H1 (cell line): ENCODE data around the gene AGAP3. TPM values are rescaled to one million over a fixed set of nuclear protein-coding genes. Genes with fewer than 3 reads are reported as not detected.

Experiments
- ASH2L ChIP-seq: fragments of 200-600, 300-600 bp; sonication (generic); IDR thresholded peaks from one replicate; pipeline ENCODE4 v1.7.1; 2017; ENCODE audit warnings: low read length
- CHD2 ChIP-seq: IDR thresholded peaks from 2 replicates; pipeline ENCODE4 v1.6.1; 2012; ENCODE audit warnings: low read length, improper control_type of control experiment
- EZH2 ChIP-seq: fragments of 200-600 bp; sonication (generic); IDR thresholded peaks from 2 replicates; pipeline ENCODE4 v1.7.1; 2012; ENCODE audit warnings: low read depth, mild to moderate bottlenecking, moderate library complexity, low read length, inconsistent platforms; ENCODE audit not compliant: severe bottlenecking
- HDAC2 ChIP-seq, 2 experiments: fragments of 300-600 bp in 1 of 2; sonication (generic) in 1 of 2; IDR thresholded peaks; 2 replicates each; pipeline ENCODE4 v1.6.1; 2011 to 2012; ENCODE audit warnings: low read depth in 2 of 2, low read length in 2 of 2, mild to moderate bottlenecking in 2 of 2, moderate library complexity in 2 of 2, borderline replicate concordance in 1 of 2, inconsistent platforms in 1 of 2
- KDM4A ChIP-seq: IDR thresholded peaks from one replicate; pipeline ENCODE4 v1.7.1; 2012; ENCODE audit warnings: low read depth, mild to moderate bottlenecking, moderate library complexity, low read length, inconsistent platforms; ENCODE audit not compliant: severe bottlenecking
- POLR2A ChIP-seq, 2 experiments: IDR thresholded peaks; 1 replicate in 1 of 2; 2 replicates in 1 of 2; pipeline ENCODE4 v1.6.1; 2011; ENCODE audit warnings: low read depth in 2 of 2, low read length in 2 of 2, mild to moderate bottlenecking in 2 of 2; ENCODE audit errors: control extremely low read depth in 1 of 2
- RAD21 ChIP-seq, 2 experiments: IDR thresholded peaks in 1 of 2; conservative IDR thresholded peaks in 1 of 2; 2 replicates each; pipeline ENCODE4 v1.6.1; 2011; ENCODE audit warnings: low read depth in 2 of 2, low read length in 2 of 2, improper control_type of control experiment in 1 of 2, inconsistent platforms in 1 of 2, mild to moderate bottlenecking in 1 of 2, moderate library complexity in 1 of 2
- RNF2 ChIP-seq: fragments of 200-900, 300-1000 bp; sonication (generic); IDR thresholded peaks from 2 replicates; pipeline ENCODE4 v1.7.1; 2016; ENCODE audit warnings: borderline replicate concordance, low read depth, mild to moderate bottlenecking, antibody characterized with exemption, low read length; ENCODE audit not compliant: poor library complexity, severe bottlenecking; ENCODE audit errors: missing control alignments
- SIN3A ChIP-seq, 2 experiments: IDR thresholded peaks in 1 of 2; conservative IDR thresholded peaks in 1 of 2; 2 replicates each; pipeline ENCODE4 v1.6.1; 2011 to 2012; ENCODE audit warnings: low read length in 2 of 2, improper control_type of control experiment in 1 of 2, low read depth in 1 of 2, mild to moderate bottlenecking in 1 of 2
- SIRT6 ChIP-seq: IDR thresholded peaks from one replicate; pipeline ENCODE4 v1.7.1; 2012; ENCODE audit warnings: low read length, inconsistent platforms
- SIX5 ChIP-seq: IDR thresholded peaks from 2 replicates; pipeline ENCODE4 v1.6.1; 2011; ENCODE audit warnings: mild to moderate bottlenecking, low read depth, low read length
- SP4 ChIP-seq: IDR thresholded peaks from 2 replicates; pipeline ENCODE4 v1.6.1; 2012; ENCODE audit warnings: low read length, inconsistent platforms
- TAF1 ChIP-seq: IDR thresholded peaks from 2 replicates; pipeline ENCODE4 v1.6.1; 2011; ENCODE audit warnings: mild to moderate bottlenecking, low read depth, low read length
- TBP ChIP-seq: IDR thresholded peaks from 2 replicates; pipeline ENCODE4 v1.6.1; 2011; ENCODE audit warnings: low read depth, low read length, improper control_type of control experiment
- TCF12 ChIP-seq: IDR thresholded peaks from 2 replicates; pipeline ENCODE4 v1.6.1; 2011; ENCODE audit warnings: low read depth, mild to moderate bottlenecking, low read length
- polyA plus RNA-seq, 7 experiments: library from polyadenylated mRNA; depleted of rRNA in 3 of 7; stranded (reverse) in 5 of 7; unstranded in 2 of 7; fragments of >200 nt in 5 of 7; fragments of 200-250 nt in 2 of 7; gene quantifications; 1 replicate in 5 of 7; 2 replicates in 1 of 7; 4 replicates in 1 of 7; pipeline versions ENCODE4 v1.2.1 to v1.2.3, GENCODE V29; 2011 to 2013; ENCODE audit warnings: missing spikeins in 2 of 7, mixed read lengths in 2 of 7
- total RNA-seq: library from RNA; stranded (reverse); fragmentation: NEBNext Ultra II Directional; extraction: Animal tissue kit (Norgen Biotek cat#: 25700); gene quantifications from 2 replicates; pipeline ENCODE4 v1.2.1, GENCODE V29; 2021
- TF ChIP-seq, protein P1 (sequence below): IDR thresholded peaks from 2 replicates; pipeline ENCODE4 v1.6.1; 2012; ENCODE audit warnings: low read length, inconsistent platforms

The AGAP3 gene
- total and polyA plus RNA-seq, 2 of the 8 experiments (the other 6 are each of a cell fraction or from before 2014, with no cell fraction given) = 66.4 to 120 TPM

DNA sequence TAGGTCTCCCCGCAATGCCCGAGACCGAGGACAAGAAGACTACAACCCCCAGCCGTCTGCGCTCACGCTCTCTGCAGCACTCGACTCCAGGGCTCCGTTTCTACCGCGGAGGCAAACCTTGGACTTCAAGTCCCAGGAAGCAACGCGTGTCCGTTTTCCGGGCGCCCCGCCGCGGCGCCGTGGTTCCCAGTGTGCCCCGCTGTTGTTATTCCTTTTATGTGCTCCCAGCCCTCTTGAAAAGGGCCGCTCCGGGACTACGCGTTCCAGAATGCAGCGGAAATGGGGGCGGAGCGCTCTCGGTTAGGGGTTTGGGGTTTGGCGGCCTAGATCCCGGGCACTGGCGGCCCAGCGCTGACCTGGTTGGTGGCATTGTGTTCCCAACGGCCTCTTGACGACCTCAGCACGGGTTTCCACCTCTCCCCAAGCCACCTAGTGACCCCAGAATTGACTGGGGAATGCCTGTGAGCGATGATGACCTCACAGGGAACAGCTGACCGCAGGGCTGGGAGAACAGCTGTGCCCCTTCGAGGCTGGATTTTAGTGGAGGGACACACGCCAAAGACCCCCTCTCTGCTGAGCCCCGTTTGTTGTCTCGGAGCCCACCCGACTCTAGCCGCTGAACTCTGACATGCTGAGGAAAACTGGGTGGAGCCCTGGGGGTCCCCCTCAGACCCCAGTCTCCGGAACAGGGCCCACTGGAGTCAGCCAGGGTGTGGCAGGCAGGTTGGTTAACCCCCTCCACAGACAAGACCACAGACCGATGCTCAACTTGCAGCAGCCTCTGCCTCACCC lies 28.1 kb upstream of the AGAP3 start (continued):
- TF ChIP-seq HDAC2 (IDR thresholded peaks at IDR 0.05; ENCODE audit: borderline replicate concordance in 1 of 2, low read depth in 2 of 2, low read length in 2 of 2) (0 out of 4 replicates have a peak, but pooled peaks of 1 of the 2 experiments have one; percentile 30), TCF12 (0 out of 2 replicates have a peak, but pooled peaks have one; percentile 51), CHD2 (no peak), SP4 (no peak; the same call in 1 of the 2 replicates), SIRT6 (no peak), SIX5 (peak; percentile 94), RAD21 (IDR thresholded peaks at IDR 0.05 in 1 of 2, conservative IDR thresholded peaks at IDR 0.05 in 1 of 2; ENCODE audit: low read depth in 2 of 2, low read length in 2 of 2) (no peak), TAF1 (peak; percentile 60; the same call in 1 of the 2 replicates), ASH2L (peak; percentile 14), SIN3A (conservative IDR thresholded peaks at IDR 0.05 in 1 of 2, IDR thresholded peaks at IDR 0.05 in 1 of 2; ENCODE audit: low read depth in 1 of 2, low read length in 2 of 2) (peak; percentile 20 to 85; a peak in 2 of 4 replicates), RNF2 (peak; percentile 5), KDM4A (no peak), EZH2 (peak; percentile 34), TBP (0 out of 2 replicates have a peak, but pooled peaks have one; percentile 4), POLR2A (IDR thresholded peaks at IDR 0.05; ENCODE audit: control extremely low read depth in 1 of 2, low read depth in 2 of 2, low read length in 2 of 2) (peak in 1 of 2 experiments; percentile 49; a peak in 1 of 3 replicates)
- TF ChIP-seq, protein P1, sequence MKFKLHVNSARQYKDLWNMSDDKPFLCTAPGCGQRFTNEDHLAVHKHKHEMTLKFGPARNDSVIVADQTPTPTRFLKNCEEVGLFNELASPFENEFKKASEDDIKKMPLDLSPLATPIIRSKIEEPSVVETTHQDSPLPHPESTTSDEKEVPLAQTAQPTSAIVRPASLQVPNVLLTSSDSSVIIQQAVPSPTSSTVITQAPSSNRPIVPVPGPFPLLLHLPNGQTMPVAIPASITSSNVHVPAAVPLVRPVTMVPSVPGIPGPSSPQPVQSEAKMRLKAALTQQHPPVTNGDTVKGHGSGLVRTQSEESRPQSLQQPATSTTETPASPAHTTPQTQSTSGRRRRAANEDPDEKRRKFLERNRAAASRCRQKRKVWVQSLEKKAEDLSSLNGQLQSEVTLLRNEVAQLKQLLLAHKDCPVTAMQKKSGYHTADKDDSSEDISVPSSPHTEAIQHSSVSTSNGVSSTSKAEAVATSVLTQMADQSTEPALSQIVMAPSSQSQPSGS = no peak; the same call in 1 of the 2 replicates
- TF ChIP-seq, all 59 proteins: peak for 18
